ENCODE results near the gene ROBO3.

ROBO3 gene

DNA sequence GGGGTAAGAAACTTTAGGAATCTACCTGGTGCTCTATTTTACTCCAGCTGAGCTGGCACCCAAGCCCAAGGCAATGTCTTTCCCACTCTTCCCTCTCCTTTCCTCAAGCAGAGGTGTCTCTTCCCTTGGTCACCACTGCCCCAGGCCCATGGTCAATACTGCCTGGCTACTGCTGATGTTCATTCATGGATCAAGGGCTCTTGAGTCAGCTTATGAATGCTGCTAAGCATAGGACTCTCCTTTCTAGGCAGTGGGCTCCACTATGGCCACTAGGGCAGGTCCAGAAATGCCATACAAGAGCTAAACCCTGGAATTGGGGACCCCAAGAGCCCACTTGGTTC is 51.1 kb downstream of the ROBO3 start:
- TF ChIP-seq POLR2AphosphoS5 (IDR thresholded peaks at IDR 0.05; ENCODE audit: low read depth, low read length): no peak
- no peak for TF ChIP-seq FOXP2 (optimal IDR thresholded peaks at IDR 0.05; ENCODE audit: borderline replicate concordance, extremely low read depth, extremely low read length, insufficient read depth)
- TF ChIP-seq, protein P1, sequence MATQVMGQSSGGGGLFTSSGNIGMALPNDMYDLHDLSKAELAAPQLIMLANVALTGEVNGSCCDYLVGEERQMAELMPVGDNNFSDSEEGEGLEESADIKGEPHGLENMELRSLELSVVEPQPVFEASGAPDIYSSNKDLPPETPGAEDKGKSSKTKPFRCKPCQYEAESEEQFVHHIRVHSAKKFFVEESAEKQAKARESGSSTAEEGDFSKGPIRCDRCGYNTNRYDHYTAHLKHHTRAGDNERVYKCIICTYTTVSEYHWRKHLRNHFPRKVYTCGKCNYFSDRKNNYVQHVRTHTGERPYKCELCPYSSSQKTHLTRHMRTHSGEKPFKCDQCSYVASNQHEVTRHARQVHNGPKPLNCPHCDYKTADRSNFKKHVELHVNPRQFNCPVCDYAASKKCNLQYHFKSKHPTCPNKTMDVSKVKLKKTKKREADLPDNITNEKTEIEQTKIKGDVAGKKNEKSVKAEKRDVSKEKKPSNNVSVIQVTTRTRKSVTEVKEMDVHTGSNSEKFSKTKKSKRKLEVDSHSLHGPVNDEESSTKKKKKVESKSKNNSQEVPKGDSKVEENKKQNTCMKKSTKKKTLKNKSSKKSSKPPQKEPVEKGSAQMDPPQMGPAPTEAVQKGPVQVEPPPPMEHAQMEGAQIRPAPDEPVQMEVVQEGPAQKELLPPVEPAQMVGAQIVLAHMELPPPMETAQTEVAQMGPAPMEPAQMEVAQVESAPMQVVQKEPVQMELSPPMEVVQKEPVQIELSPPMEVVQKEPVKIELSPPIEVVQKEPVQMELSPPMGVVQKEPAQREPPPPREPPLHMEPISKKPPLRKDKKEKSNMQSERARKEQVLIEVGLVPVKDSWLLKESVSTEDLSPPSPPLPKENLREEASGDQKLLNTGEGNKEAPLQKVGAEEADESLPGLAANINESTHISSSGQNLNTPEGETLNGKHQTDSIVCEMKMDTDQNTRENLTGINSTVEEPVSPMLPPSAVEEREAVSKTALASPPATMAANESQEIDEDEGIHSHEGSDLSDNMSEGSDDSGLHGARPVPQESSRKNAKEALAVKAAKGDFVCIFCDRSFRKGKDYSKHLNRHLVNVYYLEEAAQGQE (IDR thresholded peaks at IDR 0.05; ENCODE audit: insufficient read depth in 1 of 2, low read depth in 2 of 2, low read length in 2 of 2): no peak
- TF ChIP-seq SIN3A (IDR thresholded peaks at IDR 0.05; ENCODE audit: borderline replicate concordance, insufficient read depth, low read length): no peak
- TF ChIP-seq TAF1 (IDR thresholded peaks at IDR 0.05; ENCODE audit: borderline replicate concordance, insufficient read depth, low read length): no peak

DNA sequence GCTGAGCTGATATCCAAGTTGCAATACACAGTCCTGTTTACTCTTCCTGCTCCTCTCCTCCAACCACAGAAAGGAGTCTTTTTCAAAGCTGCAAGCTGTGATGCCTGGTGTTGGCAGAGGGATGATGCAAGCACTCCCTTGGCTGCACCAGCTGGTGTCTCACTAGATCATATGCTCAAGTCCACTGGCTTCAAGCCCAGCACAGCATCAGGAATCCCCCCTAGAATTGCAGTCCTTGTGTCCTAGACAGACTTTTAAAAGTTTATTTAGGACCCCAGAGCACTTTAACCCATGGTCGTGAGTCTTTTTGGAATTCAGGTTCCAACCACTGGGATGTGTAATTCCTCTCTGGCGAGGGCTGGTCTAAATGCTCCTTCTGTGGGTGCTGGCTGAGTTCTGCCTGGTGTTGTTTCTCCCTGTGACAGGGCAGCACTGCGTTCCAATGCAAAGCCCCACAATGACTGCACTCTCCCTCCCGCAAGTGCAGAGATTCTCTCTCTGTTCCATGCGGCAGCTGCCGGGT is 51.9 kb downstream of the ROBO3 start:
- no peak for TF ChIP-seq SIN3A (IDR thresholded peaks at IDR 0.05; ENCODE audit: borderline replicate concordance, insufficient read depth, low read length)

DNA sequence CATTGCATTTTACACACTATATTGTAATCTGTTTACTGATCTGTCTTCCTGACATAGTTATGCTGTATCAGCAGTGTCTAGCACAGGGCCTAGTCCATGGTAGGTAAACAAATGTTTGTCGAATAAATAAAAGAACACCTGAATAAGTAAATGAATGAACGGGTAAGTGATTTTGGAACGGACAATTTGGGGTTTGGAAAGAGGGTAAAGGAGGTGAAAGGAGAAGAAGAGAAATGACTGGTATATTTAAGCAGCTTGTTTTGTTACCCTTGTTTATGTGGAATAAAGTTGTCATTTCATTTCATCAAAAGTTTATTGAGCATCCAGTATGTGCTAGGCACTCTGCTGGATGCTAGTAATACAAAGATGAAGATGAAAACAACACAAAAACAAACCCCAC is 53.7 kb downstream of the ROBO3 start, which contains the start of gene HEPN1:
HEPN1 (plus strand) TSS at position 301 of the 400 bp plus-strand sequence.
- no peak for TF ChIP-seq TAF1 (IDR thresholded peaks at IDR 0.05; ENCODE audit: borderline replicate concordance, insufficient read depth, low read length)

DNA sequence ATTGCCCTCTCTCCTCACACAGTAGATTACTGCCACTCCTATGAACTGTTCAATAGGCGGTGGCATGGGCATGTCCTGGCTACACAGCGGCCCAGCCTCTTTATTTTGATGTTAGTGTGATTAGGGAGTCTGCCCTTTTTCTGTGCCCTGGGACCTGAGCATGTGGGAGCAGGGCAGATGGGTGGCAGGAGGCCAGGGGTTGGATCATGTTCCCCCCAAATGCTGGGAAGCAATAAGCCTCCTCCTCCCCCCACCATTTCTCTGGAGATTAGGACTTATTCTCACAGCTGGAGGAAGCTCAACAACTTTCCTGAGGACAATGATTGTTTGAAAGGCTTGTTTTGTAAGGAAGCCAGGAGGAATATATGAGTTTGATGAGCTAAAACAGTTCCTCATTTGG is 54.7 kb downstream of the ROBO3 start:
- TF ChIP-seq SIN3A (IDR thresholded peaks at IDR 0.05; ENCODE audit: borderline replicate concordance, insufficient read depth, low read length): no peak
- no peak for TF ChIP-seq POLR2AphosphoS5 (IDR thresholded peaks at IDR 0.05; ENCODE audit: low read depth, low read length)
- no peak for TF ChIP-seq FOXP2 (optimal IDR thresholded peaks at IDR 0.05; ENCODE audit: borderline replicate concordance, extremely low read depth, extremely low read length, insufficient read depth)
- no peak for TF ChIP-seq TAF1 (IDR thresholded peaks at IDR 0.05; ENCODE audit: borderline replicate concordance, insufficient read depth, low read length)
- TF ChIP-seq, protein P1 (IDR thresholded peaks at IDR 0.05; ENCODE audit: insufficient read depth in 1 of 2, low read depth in 2 of 2, low read length in 2 of 2): no peak

DNA sequence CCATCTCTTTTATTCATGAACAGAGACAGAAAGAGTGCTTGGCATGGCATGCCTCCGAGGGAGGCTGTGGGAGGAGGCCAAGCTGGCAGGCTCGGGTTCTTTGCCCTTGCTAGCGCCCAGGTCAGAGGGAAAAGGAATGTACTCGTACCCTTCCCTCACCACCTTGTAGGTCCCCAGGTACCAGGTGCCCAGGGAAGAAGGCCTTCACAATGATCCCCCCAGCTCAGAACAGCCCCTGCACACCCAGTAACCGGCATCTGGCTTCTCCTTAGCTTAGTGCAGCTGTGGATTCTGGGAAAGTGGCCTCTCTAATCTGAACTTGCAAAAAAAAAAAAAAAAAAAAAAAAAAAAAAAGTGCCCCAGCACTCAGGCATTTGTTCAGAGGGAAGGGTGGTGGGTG is 55.1 kb downstream of the ROBO3 start:
- no peak for TF ChIP-seq TAF1 (IDR thresholded peaks at IDR 0.05; ENCODE audit: borderline replicate concordance, insufficient read depth, low read length)
- no peak for TF ChIP-seq SIN3A (IDR thresholded peaks at IDR 0.05; ENCODE audit: borderline replicate concordance, insufficient read depth, low read length)
- TF ChIP-seq, protein P1 (IDR thresholded peaks at IDR 0.05; ENCODE audit: insufficient read depth in 1 of 2, low read depth in 2 of 2, low read length in 2 of 2): no peak
- TF ChIP-seq FOXP2 (optimal IDR thresholded peaks at IDR 0.05; ENCODE audit: borderline replicate concordance, extremely low read depth, extremely low read length, insufficient read depth): no peak
- TF ChIP-seq POLR2AphosphoS5 (IDR thresholded peaks at IDR 0.05; ENCODE audit: low read depth, low read length): no peak

DNA sequence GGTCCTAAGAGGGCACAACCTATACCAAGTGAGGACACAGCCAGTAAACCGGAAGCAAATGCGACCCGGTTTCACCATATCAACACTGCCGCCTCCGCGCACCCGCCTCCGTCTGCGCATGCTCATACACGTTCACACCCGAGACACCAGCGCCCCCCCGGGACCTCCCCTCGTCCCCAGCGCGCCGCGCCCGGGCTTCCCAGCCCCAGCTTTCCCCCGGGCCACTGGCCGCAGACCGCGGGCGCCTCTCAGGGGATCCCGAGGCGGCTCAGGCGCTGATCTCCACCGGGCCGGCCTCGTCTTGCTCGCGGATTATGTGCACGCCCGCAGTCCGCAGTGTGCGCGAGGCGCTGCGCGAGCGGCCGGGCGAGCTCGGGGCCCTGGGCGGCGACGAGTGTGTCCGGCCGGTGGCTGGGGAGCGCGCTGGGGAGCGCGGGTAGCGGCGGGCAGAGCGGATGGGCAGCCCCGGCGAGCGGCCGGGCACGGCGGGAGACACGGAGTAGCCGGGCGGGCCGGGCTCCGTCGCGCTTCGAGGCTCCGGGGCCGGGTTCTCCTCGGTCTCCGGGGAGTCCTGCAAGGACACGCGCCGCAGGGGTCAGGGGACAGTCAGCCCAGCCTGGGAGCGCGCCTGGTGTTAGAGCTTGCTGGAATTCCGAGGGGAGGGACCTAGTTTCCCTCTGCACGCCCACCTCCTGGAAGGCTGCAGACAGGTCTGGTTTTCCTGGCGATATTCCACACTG is 55.8 kb downstream of the ROBO3 start:
- TF ChIP-seq, protein P1 (IDR thresholded peaks at IDR 0.05; ENCODE audit: insufficient read depth in 1 of 2, low read depth in 2 of 2, low read length in 2 of 2): no peak
- TF ChIP-seq SIN3A (IDR thresholded peaks at IDR 0.05; ENCODE audit: borderline replicate concordance, insufficient read depth, low read length) (no peak), FOXP2 (optimal IDR thresholded peaks at IDR 0.05; ENCODE audit: borderline replicate concordance, extremely low read depth, extremely low read length, insufficient read depth) (no peak), POLR2AphosphoS5 (IDR thresholded peaks at IDR 0.05; ENCODE audit: low read depth, low read length) (no peak)
